HepG2 (cell line): ENCODE data around the gene HCRTR1. TPM values are rescaled to one million over a fixed set of nuclear protein-coding genes. Genes with fewer than 3 reads are reported as not detected.
A peak's percentile ranks its signal among the peaks of the same experiment; 100 is the strongest.

Experiments used
- CBX5 ChIP-seq: sonication (generic); formaldehyde crosslinking; IDR thresholded peaks from 2 replicates; pipeline ENCODE4 v1.4.0; 2020; ENCODE audit warnings: missing genetic modification reagents, borderline replicate concordance
- GATAD1 ChIP-seq: IDR thresholded peaks from 2 replicates; pipeline ENCODE4 v1.6.1; 2016; ENCODE audit warnings: missing genetic modification reagents, missing compliant biosample characterization
- LCORL ChIP-seq, 2 experiments: fragments of 450-650 bp in 1 of 2; sonication (generic) in 1 of 2; formaldehyde crosslinking in 1 of 2; IDR thresholded peaks; 2 replicates each; pipeline versions ENCODE4 v1.5.0 to v1.6.1; 2017 to 2020; ENCODE audit warnings: antibody characterized with exemption in 1 of 2, missing genetic modification reagents in 1 of 2
- MIER2 ChIP-seq: IDR thresholded peaks from 2 replicates; pipeline ENCODE4 v1.6.1; 2016; ENCODE audit warnings: missing biosample characterization, missing genetic modification reagents
- SOX13 ChIP-seq, 3 experiments: fragments of 450-650 bp in 1 of 3; sonication (generic) in 1 of 3; formaldehyde crosslinking in 1 of 3; IDR thresholded peaks in 2 of 3; conservative IDR thresholded peaks in 1 of 3; 2 replicates each; pipeline versions ENCODE4 v1.5.0 to v1.6.1; 2016 to 2020; ENCODE audit warnings: antibody characterized with exemption in 1 of 3, mild to moderate bottlenecking in 1 of 3, missing compliant biosample characterization in 1 of 3, missing genetic modification reagents in 1 of 3, moderate library complexity in 1 of 3
- TBL1XR1 ChIP-seq: fragments of 150-350 bp; IDR thresholded peaks from 2 replicates; pipeline ENCODE4 v1.6.1; 2014; ENCODE audit warnings: borderline replicate concordance, low read length; ENCODE audit not compliant: partially characterized antibody
- XRCC5 ChIP-seq: fragments of 200-400 bp; formaldehyde crosslinking; optimal IDR thresholded peaks from 2 replicates; pipeline ENCODE3; 2017; ENCODE audit warnings: mild to moderate bottlenecking, low read length
- ZBTB39 ChIP-seq: sonication (generic); formaldehyde crosslinking; IDR thresholded peaks from 2 replicates; pipeline ENCODE4 v1.5.0; 2020; ENCODE audit warnings: missing genetic modification reagents
- ZNF547 ChIP-seq: sonication (generic); formaldehyde crosslinking; IDR thresholded peaks from 2 replicates; pipeline ENCODE4 v1.5.1; 2020; ENCODE audit warnings: mild to moderate bottlenecking, missing genetic modification reagents
- ZNF644 ChIP-seq: IDR thresholded peaks from 2 replicates; pipeline ENCODE4 v1.6.1; 2016; ENCODE audit warnings: low read depth
- ZNF792 ChIP-seq: IDR thresholded peaks from 2 replicates; pipeline ENCODE4 v1.6.1; 2016
- polyA plus RNA-seq, 8 experiments: library from polyadenylated mRNA; depleted of rRNA in 3 of 8; stranded (reverse) in 7 of 8; unstranded in 1 of 8; fragments of >200 nt; fragmentation: Illumina TruSeq in 4 of 8; extraction: Trizol in 4 of 8; gene quantifications; 2 replicates each; pipeline versions ENCODE4 v1.2.1 to v1.2.3, GENCODE V29; 2011 to 2016; ENCODE audit warnings: low read depth in 4 of 8, missing spikeins in 1 of 8, mixed read lengths in 1 of 8; ENCODE audit not compliant: insufficient read depth in 1 of 8
- total RNA-seq, 5 experiments: library from RNA; depleted of rRNA; stranded (reverse); fragments of >200 nt; fragmentation: Illumina TruSeq; extraction: Trizol; gene quantifications; 2 replicates each; pipeline ENCODE4 v1.2.3, GENCODE V29; 2016; ENCODE audit warnings: low read depth in 1 of 5
- TF ChIP-seq, protein P1 (sequence below): sonication (generic); formaldehyde crosslinking; IDR thresholded peaks from 2 replicates; pipeline ENCODE4 v1.5.1; 2020; ENCODE audit warnings: mild to moderate bottlenecking, missing genetic modification reagents, moderate library complexity
- TF ChIP-seq, protein P2 (sequence below): sonication (generic); formaldehyde crosslinking; IDR thresholded peaks from 2 replicates; pipeline ENCODE4; 2020; ENCODE audit warnings: missing genetic modification reagents, mild to moderate bottlenecking, borderline replicate concordance
- TF ChIP-seq, protein P3 (sequence below): IDR thresholded peaks from 2 replicates; pipeline ENCODE4 v1.6.1; 2016; ENCODE audit warnings: mild to moderate bottlenecking
- TF ChIP-seq, protein P4 (sequence below): sonication (generic); formaldehyde crosslinking; conservative IDR thresholded peaks from 2 replicates; pipeline ENCODE4 v1.8.0; 2022; ENCODE audit warnings: low read depth, missing genetic modification reagents

Gene HCRTR1
- total and polyA plus RNA-seq, 2 of the 13 experiments (the other 11 are each of a cell fraction or from before 2014, with no cell fraction given) = not detected

DNA sequence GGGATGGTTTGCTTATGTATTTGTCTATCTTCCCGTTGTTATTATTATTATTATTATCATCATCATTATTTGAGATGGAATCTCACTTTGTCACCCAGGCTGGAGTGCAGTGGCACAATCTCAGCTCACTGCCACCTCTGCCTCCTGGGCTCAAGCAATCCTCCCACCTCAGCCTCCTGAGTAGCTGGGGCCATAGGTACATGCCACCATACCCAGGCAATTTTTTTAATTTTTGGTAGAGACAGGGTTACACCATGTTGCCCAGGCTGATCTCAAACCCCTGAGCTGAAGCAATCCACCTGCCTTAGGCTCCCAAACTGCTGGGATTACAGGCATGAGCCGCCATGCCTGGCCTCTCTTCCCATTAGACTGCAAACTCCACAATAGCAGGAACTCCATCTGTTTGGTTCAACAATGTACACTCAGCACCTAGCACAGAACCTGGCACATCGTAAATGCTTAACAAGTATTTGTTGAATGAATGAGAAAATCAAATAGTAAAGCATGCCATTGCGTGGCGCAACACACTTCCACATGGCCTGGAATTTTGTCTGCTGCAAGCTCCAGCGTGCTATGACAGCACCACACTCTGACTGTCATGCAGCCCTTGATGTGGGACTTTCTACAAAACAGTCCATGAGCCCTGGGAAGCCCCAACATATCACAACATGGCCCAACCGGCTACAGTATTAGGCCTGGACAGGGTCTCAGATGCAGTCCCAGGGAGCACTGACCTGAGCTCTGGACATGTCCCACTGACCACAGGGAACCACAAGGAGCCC is 45.0 kb upstream of the HCRTR1 start (continued):
- TF ChIP-seq, protein P1, sequence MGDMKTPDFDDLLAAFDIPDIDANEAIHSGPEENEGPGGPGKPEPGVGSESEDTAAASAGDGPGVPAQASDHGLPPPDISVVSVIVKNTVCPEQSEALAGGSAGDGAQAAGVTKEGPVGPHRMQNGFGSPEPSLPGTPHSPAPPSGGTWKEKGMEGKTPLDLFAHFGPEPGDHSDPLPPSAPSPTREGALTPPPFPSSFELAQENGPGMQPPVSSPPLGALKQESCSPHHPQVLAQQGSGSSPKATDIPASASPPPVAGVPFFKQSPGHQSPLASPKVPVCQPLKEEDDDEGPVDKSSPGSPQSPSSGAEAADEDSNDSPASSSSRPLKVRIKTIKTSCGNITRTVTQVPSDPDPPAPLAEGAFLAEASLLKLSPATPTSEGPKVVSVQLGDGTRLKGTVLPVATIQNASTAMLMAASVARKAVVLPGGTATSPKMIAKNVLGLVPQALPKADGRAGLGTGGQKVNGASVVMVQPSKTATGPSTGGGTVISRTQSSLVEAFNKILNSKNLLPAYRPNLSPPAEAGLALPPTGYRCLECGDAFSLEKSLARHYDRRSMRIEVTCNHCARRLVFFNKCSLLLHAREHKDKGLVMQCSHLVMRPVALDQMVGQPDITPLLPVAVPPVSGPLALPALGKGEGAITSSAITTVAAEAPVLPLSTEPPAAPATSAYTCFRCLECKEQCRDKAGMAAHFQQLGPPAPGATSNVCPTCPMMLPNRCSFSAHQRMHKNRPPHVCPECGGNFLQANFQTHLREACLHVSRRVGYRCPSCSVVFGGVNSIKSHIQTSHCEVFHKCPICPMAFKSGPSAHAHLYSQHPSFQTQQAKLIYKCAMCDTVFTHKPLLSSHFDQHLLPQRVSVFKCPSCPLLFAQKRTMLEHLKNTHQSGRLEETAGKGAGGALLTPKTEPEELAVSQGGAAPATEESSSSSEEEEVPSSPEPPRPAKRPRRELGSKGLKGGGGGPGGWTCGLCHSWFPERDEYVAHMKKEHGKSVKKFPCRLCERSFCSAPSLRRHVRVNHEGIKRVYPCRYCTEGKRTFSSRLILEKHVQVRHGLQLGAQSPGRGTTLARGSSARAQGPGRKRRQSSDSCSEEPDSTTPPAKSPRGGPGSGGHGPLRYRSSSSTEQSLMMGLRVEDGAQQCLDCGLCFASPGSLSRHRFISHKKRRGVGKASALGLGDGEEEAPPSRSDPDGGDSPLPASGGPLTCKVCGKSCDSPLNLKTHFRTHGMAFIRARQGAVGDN = peak; percentile 64
- TF ChIP-seq ZNF792 = peak; percentile 51; the same call in 1 of the 2 replicates
- TF ChIP-seq ZBTB39 = no peak
- peak; percentile 39; the same call in 1 of the 2 replicates for TF ChIP-seq ZNF644 (CRISPR knock-in tag)
- TF ChIP-seq, protein P2, sequence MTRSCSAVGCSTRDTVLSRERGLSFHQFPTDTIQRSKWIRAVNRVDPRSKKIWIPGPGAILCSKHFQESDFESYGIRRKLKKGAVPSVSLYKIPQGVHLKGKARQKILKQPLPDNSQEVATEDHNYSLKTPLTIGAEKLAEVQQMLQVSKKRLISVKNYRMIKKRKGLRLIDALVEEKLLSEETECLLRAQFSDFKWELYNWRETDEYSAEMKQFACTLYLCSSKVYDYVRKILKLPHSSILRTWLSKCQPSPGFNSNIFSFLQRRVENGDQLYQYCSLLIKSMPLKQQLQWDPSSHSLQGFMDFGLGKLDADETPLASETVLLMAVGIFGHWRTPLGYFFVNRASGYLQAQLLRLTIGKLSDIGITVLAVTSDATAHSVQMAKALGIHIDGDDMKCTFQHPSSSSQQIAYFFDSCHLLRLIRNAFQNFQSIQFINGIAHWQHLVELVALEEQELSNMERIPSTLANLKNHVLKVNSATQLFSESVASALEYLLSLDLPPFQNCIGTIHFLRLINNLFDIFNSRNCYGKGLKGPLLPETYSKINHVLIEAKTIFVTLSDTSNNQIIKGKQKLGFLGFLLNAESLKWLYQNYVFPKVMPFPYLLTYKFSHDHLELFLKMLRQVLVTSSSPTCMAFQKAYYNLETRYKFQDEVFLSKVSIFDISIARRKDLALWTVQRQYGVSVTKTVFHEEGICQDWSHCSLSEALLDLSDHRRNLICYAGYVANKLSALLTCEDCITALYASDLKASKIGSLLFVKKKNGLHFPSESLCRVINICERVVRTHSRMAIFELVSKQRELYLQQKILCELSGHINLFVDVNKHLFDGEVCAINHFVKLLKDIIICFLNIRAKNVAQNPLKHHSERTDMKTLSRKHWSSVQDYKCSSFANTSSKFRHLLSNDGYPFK = peak; percentile 34; the same call in 1 of the 2 replicates
- no peak for TF ChIP-seq LCORL (IDR thresholded peaks at IDR 0.05)
- TF ChIP-seq LCORL (CRISPR knock-in tag; IDR thresholded peaks at IDR 0.05) = peak; percentile 70
- peak; percentile 66; the same call in 1 of the 2 replicates for TF ChIP-seq CBX5
- peak; percentile 35; the same call in 1 of the 2 replicates for TF ChIP-seq MIER2 (CRISPR knock-in tag)
- TF ChIP-seq, protein P3, sequence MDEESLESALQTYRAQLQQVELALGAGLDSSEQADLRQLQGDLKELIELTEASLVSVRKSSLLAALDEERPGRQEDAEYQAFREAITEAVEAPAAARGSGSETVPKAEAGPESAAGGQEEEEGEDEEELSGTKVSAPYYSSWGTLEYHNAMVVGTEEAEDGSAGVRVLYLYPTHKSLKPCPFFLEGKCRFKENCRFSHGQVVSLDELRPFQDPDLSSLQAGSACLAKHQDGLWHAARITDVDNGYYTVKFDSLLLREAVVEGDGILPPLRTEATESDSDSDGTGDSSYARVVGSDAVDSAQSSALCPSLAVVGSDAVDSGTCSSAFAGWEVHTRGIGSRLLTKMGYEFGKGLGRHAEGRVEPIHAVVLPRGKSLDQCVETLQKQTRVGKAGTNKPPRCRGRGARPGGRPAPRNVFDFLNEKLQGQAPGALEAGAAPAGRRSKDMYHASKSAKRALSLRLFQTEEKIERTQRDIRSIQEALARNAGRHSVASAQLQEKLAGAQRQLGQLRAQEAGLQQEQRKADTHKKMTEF = peak; percentile 60; the same call in 1 of the 2 replicates
- TF ChIP-seq XRCC5 = no peak
- TF ChIP-seq GATAD1 (CRISPR knock-in tag) = peak; percentile 50; the same call in 1 of the 2 replicates
- TF ChIP-seq, protein P4, sequence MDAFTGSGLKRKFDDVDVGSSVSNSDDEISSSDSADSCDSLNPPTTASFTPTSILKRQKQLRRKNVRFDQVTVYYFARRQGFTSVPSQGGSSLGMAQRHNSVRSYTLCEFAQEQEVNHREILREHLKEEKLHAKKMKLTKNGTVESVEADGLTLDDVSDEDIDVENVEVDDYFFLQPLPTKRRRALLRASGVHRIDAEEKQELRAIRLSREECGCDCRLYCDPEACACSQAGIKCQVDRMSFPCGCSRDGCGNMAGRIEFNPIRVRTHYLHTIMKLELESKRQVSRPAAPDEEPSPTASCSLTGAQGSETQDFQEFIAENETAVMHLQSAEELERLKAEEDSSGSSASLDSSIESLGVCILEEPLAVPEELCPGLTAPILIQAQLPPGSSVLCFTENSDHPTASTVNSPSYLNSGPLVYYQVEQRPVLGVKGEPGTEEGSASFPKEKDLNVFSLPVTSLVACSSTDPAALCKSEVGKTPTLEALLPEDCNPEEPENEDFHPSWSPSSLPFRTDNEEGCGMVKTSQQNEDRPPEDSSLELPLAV (CRISPR knock-in tag) = no peak
- no peak for TF ChIP-seq SOX13 (IDR thresholded peaks at IDR 0.05)
- TF ChIP-seq SOX13 (CRISPR knock-in tag; conservative IDR thresholded peaks at IDR 0.05 in 1 of 2, IDR thresholded peaks at IDR 0.05 in 1 of 2) = peak in 1 of 2 experiments; percentile 80; a peak in 2 of 4 replicates
- no peak for TF ChIP-seq ZNF547
- TF ChIP-seq TBL1XR1 = peak; percentile 24
